Stimulated activated CD4-positive, alpha-beta T cell treated with anti-CD3 and anti-CD28 coated beads, Interleukin-15, amount 100 ng/mL, for 24 hours (primary cell): ENCODE results near the gene FBLN1.
"Not testable (repeated sequence)": the region's sequence is repeated elsewhere in the genome, so short reads cannot be mapped to it uniquely, and the experiment has no call there.

Source experiments
- DNase-seq: peaks from one replicate; pipeline ENCODE4 v3.0.0-alpha.2; 2020

FBLN1 gene

GRCh38 chr22:45528046-45528445 is 25.4 kb downstream of the FBLN1 start:
- DNase-seq, result no peak

GRCh38 chr22:45529105-45529504 is 26.4 kb downstream of the FBLN1 start:
- no peak for DNase-seq

GRCh38 chr22:45529971-45530575 is 27.4 kb downstream of the FBLN1 start:
- DNase-seq, result no peak

- no peak for DNase-seq
Observed at GRCh38 chr22:45531441-45532234, 29.0 kb downstream of the FBLN1 start.

- no peak for DNase-seq
Observed at GRCh38 chr22:45532235-45532631, 29.6 kb downstream of the FBLN1 start.

- DNase-seq, result no peak
Observed at GRCh38 chr22:45533703-45534102, 31.0 kb downstream of the FBLN1 start.

GRCh38 chr22:45534339-45535192 is 31.9 kb downstream of the FBLN1 start:
- no peak for DNase-seq

GRCh38 chr22:45535290-45535689 is 32.6 kb downstream of the FBLN1 start:
- DNase-seq, result no peak

GRCh38 chr22:45535835-45536234 is 33.2 kb downstream of the FBLN1 start:
- DNase-seq, result not testable (repeated sequence)

- DNase-seq, result no peak
Observed at GRCh38 chr22:45537734-45538181, 35.1 kb downstream of the FBLN1 start.

- no peak for DNase-seq
Observed at GRCh38 chr22:45538281-45538680, 35.6 kb downstream of the FBLN1 start.

- no peak for DNase-seq
Observed at GRCh38 chr22:45540122-45540521, 37.4 kb downstream of the FBLN1 start.

- DNase-seq, result no peak
Observed at GRCh38 chr22:45541382-45541979, 38.8 kb downstream of the FBLN1 start.

GRCh38 chr22:45542001-45542520 is 39.4 kb downstream of the FBLN1 start:
- no peak for DNase-seq

GRCh38 chr22:45542736-45543135 is 40.1 kb downstream of the FBLN1 start:
- not testable (repeated sequence) for DNase-seq

- DNase-seq, result no peak
Observed at GRCh38 chr22:45543243-45543642, 40.6 kb downstream of the FBLN1 start.

GRCh38 chr22:45544588-45545170 is 42.0 kb downstream of the FBLN1 start:
- DNase-seq, result no peak

GRCh38 chr22:45546333-45547015 is 43.8 kb downstream of the FBLN1 start:
- no peak for DNase-seq

GRCh38 chr22:45547016-45547345 is 44.3 kb downstream of the FBLN1 start:
- no peak for DNase-seq

- no peak for DNase-seq
Observed at GRCh38 chr22:45547731-45548130, 45.0 kb downstream of the FBLN1 start.

GRCh38 chr22:45548247-45548840 is 45.7 kb downstream of the FBLN1 start:
- DNase-seq, result no peak
